ENCODE data around the gene TMEM40. TPM values are rescaled to one million over a fixed set of nuclear protein-coding genes. Genes with fewer than 3 reads are reported as not detected.
"Not testable (repeated sequence)": the region's sequence is repeated elsewhere in the genome, so short reads cannot be mapped to it uniquely, and the experiment has no call there.

The TMEM40 gene
- total RNA-seq, 1 donor from 2014 or later, result not detected

DNA sequence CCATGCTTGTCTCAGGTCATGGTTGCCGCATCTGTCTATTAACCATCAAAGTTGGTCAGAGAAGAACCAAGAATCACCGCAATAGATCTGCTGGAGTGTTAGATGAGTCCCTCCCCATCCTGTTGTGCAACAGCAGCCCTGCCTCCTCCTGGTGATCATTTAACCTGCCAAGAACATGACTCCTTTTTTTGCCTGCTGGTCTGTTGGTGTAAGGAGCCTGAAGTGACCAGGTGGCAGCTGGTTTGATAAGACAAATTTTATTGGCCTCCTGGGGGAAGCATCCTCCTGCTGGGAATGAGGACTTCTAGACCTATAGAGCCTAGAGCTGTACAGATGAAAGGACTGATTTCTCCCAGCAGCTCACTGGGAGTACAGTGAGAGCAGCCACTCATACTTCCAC is 51.6 kb downstream of the TMEM40 start:
- no peaks in the 10 kb centered on the region for H3K9me3 Mint-ChIP-seq (ENCODE audit: low read depth)

DNA sequence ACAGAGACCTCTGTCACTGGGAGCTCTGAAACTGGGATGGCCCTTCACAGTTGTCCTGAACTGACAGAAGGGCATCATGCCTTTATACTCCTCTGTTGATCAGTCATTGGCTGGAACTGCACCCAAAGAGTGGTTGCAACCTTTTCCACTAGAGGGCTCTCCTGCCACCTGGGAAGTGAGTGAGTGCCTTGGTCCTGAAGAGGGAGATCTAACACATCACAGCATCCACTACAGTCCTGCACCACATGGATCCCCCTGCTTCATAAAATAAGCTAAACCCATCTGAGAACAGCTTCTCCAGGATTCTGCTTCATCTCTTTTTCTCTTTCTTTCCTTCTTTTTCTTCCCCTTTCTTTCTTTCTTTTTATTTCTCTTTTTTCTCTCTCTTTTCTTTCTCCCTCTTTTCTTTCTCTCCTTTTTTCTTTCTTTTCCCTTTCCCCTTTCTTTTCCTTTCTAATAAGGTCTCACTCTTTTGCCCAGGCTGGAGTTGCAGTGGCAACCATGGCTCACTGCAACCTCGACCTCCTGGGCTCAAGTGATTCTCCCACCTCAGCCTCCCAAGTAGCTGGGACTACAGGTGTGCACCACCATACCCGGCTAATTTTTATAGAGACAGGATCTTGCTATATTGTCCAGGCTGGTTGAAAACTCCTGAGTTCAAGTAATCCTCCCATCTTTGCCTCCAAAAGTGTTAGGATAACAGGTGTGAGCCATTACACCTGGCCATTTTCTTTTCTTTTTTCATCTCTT is 52.4 kb downstream of the TMEM40 start:
- peak; percentile 25 for DNase-seq (ENCODE audit: low spot score, unreplicated experiment)
- no peak overlapping the region for H3K27ac Mint-ChIP-seq
- TF ChIP-seq, protein P1, sequence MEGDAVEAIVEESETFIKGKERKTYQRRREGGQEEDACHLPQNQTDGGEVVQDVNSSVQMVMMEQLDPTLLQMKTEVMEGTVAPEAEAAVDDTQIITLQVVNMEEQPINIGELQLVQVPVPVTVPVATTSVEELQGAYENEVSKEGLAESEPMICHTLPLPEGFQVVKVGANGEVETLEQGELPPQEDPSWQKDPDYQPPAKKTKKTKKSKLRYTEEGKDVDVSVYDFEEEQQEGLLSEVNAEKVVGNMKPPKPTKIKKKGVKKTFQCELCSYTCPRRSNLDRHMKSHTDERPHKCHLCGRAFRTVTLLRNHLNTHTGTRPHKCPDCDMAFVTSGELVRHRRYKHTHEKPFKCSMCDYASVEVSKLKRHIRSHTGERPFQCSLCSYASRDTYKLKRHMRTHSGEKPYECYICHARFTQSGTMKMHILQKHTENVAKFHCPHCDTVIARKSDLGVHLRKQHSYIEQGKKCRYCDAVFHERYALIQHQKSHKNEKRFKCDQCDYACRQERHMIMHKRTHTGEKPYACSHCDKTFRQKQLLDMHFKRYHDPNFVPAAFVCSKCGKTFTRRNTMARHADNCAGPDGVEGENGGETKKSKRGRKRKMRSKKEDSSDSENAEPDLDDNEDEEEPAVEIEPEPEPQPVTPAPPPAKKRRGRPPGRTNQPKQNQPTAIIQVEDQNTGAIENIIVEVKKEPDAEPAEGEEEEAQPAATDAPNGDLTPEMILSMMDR (IDR thresholded peaks at IDR 0.05; ENCODE audit: unreplicated experiment), result peak; percentile 62
- H3K9me3 Mint-ChIP-seq (ENCODE audit: low read depth), result no peaks in the 10 kb centered on the region
- no peaks in the 10 kb centered on the region for H3K36me3 Mint-ChIP-seq (ENCODE audit: insufficient read depth)
- H3K4me1 Mint-ChIP-seq (ENCODE audit: low read depth), result no peaks in the 10 kb centered on the region
- H3K27me3 Mint-ChIP-seq, result peaks cover 5% of the 10 kb centered on the region
- H3K4me3 Mint-ChIP-seq (ENCODE audit: low read depth), result no peak overlapping the region

More for the DNA sequence above, 51.6 kb downstream of the TMEM40 start:
- H3K4me1 Mint-ChIP-seq (ENCODE audit: low read depth), result no peaks in the 10 kb centered on the region
- H3K4me3 Mint-ChIP-seq (ENCODE audit: low read depth), result no peak overlapping the region
- no peak overlapping the region for H3K27ac Mint-ChIP-seq
- no peaks in the 10 kb centered on the region for H3K36me3 Mint-ChIP-seq (ENCODE audit: insufficient read depth)
- DNase-seq (ENCODE audit: low spot score, unreplicated experiment), result no peak
- TF ChIP-seq, protein P1 (IDR thresholded peaks at IDR 0.05; ENCODE audit: unreplicated experiment), result no peak
- peaks cover 5% of the 10 kb centered on the region for H3K27me3 Mint-ChIP-seq

DNA sequence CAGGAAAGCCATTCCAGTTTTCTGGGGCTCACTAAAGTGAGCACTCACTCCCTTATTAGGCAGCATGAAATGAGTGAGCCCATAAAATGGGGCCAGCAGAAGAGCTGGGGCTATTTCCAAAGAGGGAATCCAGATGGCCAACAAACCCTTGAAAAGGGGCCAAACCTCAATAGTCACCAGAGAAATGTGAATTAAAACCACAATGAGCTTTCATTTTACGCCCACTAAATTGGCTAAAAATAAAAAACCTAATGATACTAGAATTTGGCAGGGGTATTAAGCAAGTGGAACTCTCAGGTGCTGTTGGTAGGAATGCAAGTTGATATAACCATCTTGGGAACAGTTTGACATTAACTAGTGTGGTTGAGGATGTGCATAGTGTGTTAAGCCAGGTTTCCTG is 53.1 kb downstream of the TMEM40 start:
- Mint-ChIP-seq H3K4me3 (ENCODE audit: low read depth) (no peak overlapping the region), H3K27me3 (peaks cover 5% of the 10 kb centered on the region), H3K36me3 (ENCODE audit: insufficient read depth) (no peaks in the 10 kb centered on the region), H3K27ac (no peak overlapping the region), H3K4me1 (ENCODE audit: low read depth) (no peaks in the 10 kb centered on the region), H3K9me3 (ENCODE audit: low read depth) (no peaks in the 10 kb centered on the region)
- TF ChIP-seq, protein P1 (IDR thresholded peaks at IDR 0.05; ENCODE audit: unreplicated experiment), result no peak
- no peak for DNase-seq (ENCODE audit: low spot score, unreplicated experiment)

DNA sequence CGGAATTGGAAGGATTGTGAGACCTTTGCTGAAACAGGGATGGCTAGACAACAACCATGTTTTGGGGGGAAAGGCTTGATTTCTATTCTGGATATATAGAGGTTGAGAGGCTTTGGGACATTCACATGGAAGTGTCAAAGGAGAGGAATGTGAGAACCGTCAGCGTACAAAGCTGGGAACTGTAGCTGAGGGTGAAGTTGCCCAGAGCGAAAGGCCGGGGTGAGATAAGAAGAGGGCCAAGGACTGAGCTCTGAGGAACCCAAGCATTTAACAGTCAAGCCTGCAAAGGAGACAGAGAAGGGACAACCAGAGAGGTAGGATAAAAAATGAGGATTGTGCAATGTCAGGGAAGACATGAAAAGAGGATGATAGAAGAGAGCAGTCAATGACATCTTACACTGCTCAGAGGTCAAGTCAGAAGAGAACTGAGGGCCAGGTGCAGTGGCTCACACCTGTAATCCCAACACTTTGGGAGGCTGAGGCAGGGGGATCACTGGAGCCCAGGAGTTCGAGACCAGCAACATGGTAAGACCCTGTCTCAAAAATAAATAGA is 53.6 kb downstream of the TMEM40 start:
- Mint-ChIP-seq H3K27ac (no peak overlapping the region), H3K4me1 (ENCODE audit: low read depth) (no peaks in the 10 kb centered on the region), H3K4me3 (ENCODE audit: low read depth) (no peak overlapping the region), H3K36me3 (ENCODE audit: insufficient read depth) (no peaks in the 10 kb centered on the region), H3K9me3 (ENCODE audit: low read depth) (no peaks in the 10 kb centered on the region), H3K27me3 (peaks cover 5% of the 10 kb centered on the region)
- TF ChIP-seq, protein P1 (IDR thresholded peaks at IDR 0.05; ENCODE audit: unreplicated experiment), result no peak
- DNase-seq (ENCODE audit: low spot score, unreplicated experiment), result no peak

DNA sequence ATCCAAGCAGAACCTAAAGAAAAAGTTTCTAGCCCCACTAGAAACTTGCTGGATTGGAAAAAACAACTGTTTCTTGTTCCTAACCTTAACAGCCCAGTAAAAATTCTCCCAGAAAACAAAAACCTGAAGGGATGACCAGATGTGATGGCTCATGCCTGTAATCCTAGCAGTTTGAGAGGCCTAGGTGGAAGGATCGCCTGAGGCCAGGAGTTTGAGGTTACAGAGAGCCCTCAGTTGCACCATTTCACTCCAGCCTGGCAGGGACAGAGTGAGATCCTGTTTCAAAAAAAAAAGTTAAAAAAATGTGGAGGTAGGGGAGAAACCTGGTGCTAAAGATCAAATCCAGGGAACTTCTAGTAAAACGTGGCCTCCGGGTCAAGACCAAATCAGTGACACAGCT is 56.6 kb downstream of the TMEM40 start:
- Mint-ChIP-seq H3K9me3 (ENCODE audit: low read depth) (no peaks in the 10 kb centered on the region), H3K4me3 (ENCODE audit: low read depth) (no peak overlapping the region), H3K27me3 (no peaks in the 10 kb centered on the region), H3K27ac (no peak overlapping the region), H3K4me1 (ENCODE audit: low read depth) (no peaks in the 10 kb centered on the region), H3K36me3 (ENCODE audit: insufficient read depth) (no peaks in the 10 kb centered on the region)
- DNase-seq (ENCODE audit: low spot score, unreplicated experiment), result no peak
- TF ChIP-seq, protein P1 (IDR thresholded peaks at IDR 0.05; ENCODE audit: unreplicated experiment), result no peak

DNA sequence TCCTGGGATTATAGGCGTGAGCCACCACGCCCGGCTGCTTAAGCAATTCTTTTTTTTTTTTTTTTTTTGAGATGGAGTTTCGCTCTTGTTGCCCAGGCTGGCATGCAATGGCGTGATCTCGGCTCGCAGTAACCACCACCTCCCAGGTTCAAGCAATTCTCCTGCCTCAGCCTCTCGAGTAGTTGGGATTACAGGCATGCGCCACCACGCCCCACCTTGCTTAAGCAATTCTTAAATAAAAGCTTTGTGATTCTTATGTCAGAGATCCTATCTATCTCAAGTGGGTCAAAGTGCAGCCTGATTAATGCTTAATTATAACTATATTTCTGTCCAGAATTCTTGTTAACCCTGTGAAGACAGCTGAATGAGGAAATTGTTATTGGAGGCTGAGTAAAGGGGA is 57.5 kb downstream of the TMEM40 start:
- not testable (repeated sequence) for DNase-seq (ENCODE audit: low spot score, unreplicated experiment); H3K27ac Mint-ChIP-seq; H3K9me3 Mint-ChIP-seq (ENCODE audit: low read depth); H3K4me1 Mint-ChIP-seq (ENCODE audit: low read depth); H3K27me3 Mint-ChIP-seq; H3K36me3 Mint-ChIP-seq (ENCODE audit: insufficient read depth); H3K4me3 Mint-ChIP-seq (ENCODE audit: low read depth)
